Erythroblast (primary cell): ENCODE measurements around the gene SH3BP5L.

Experiments
- GATA1 ChIP-seq: IDR thresholded peaks from 2 replicates; pipeline ENCODE4 v1.6.1; 2011; ENCODE audit warnings: low read depth, mild to moderate bottlenecking, control low read depth, low read length, moderate library complexity
- POLR2A ChIP-seq: IDR thresholded peaks from 2 replicates; pipeline ENCODE4 v1.6.1; 2011; ENCODE audit warnings: mild to moderate bottlenecking, low read length

DNA sequence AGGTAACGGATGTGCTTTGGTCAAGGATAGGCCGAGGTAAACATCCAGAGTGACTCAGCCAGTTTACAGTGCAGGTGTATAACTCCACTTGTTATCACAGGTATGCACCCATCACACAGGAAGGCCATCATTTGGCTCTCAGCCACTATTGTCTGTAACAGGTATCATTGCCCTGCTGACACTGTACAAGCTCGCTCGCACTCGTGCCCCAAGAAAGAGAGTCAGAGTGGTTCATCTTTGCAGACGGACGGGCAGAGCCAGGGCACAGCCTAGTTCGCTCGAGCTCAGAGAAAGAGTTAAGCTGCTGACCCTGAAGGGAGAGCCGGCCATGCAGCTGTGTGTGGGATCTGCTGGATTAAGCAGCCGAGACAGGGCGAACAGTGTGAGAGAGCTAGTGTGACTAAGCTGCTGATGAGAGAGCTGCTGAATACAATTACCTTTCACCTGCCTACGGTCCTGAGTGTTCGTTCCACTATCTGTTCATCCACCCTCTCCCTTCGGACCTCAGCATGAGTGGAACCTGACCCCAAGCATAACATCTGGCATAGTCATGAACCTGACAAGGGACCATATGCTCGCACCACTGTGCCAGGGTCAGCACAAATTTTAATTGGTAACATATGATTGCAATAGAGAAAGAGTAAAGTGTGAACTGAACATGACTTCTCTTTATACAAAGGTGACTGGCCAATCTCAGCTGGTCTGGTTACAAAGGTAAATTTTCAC is 43.1 kb downstream of the SH3BP5L start:
- no peak for TF ChIP-seq POLR2A
- TF ChIP-seq GATA1 = no peak
